Activated CD8-positive, alpha-beta memory T cell treated with anti-CD3 and anti-CD28 coated beads, Interleukin-2, amount 10 ng/mL, durations not matched to agents 7 days and 5 days (primary cell): Measurements from ENCODE around the gene C1QTNF12. TPM values are rescaled to one million over a fixed set of nuclear protein-coding genes. Genes with fewer than 3 reads are reported as not detected.

Experiments used
- ATAC-seq: fragments of 150-1000 bp; cut with Tn5 transposase; one replicate; pipeline ENCODE4 v1.10.0; 2021; ENCODE audit warnings: moderate library complexity
- CTCF ChIA-PET: fragments of 350-600 bp; sonication (Branson Sonifier 250); formaldehyde crosslinking; loops from one replicate; lab custom pipeline; 2021; ENCODE audit warnings: antibody characterized with exemption; lab: Charles Lee
- DNase-seq: peaks from one replicate; pipeline ENCODE4 v3.0.0-alpha.2; 2020
- H3K27ac Mint-ChIP-seq: one replicate; pipeline ENCODE4 v1.8.0; 2021; ENCODE audit warnings: mild to moderate bottlenecking, mixed read lengths
- H3K27me3 Mint-ChIP-seq: one replicate; pipeline ENCODE4 v1.8.0; 2021; ENCODE audit warnings: mixed read lengths
- H3K36me3 Mint-ChIP-seq: one replicate; pipeline ENCODE4 v1.8.0; 2021; ENCODE audit warnings: mild to moderate bottlenecking, mixed read lengths
- H3K4me1 Mint-ChIP-seq: one replicate; pipeline ENCODE4 v1.8.0; 2021; ENCODE audit warnings: mixed read lengths
- H3K4me3 Mint-ChIP-seq: one replicate; pipeline ENCODE4 v1.8.0; 2021; ENCODE audit warnings: mild to moderate bottlenecking, moderate library complexity, mixed read lengths
- H3K9me3 Mint-ChIP-seq: one replicate; pipeline ENCODE4 v1.8.0; 2022; ENCODE audit warnings: low read depth, mixed read lengths
- total RNA-seq, 2 experiments: library from RNA; stranded (reverse); gene quantifications; one replicate each; pipeline ENCODE4 v1.2.3, GENCODE V29; 2021

The C1QTNF12 gene
- total RNA-seq, 2 experiments from 2014 or later: 2.0 to 2.6 TPM

DNA sequence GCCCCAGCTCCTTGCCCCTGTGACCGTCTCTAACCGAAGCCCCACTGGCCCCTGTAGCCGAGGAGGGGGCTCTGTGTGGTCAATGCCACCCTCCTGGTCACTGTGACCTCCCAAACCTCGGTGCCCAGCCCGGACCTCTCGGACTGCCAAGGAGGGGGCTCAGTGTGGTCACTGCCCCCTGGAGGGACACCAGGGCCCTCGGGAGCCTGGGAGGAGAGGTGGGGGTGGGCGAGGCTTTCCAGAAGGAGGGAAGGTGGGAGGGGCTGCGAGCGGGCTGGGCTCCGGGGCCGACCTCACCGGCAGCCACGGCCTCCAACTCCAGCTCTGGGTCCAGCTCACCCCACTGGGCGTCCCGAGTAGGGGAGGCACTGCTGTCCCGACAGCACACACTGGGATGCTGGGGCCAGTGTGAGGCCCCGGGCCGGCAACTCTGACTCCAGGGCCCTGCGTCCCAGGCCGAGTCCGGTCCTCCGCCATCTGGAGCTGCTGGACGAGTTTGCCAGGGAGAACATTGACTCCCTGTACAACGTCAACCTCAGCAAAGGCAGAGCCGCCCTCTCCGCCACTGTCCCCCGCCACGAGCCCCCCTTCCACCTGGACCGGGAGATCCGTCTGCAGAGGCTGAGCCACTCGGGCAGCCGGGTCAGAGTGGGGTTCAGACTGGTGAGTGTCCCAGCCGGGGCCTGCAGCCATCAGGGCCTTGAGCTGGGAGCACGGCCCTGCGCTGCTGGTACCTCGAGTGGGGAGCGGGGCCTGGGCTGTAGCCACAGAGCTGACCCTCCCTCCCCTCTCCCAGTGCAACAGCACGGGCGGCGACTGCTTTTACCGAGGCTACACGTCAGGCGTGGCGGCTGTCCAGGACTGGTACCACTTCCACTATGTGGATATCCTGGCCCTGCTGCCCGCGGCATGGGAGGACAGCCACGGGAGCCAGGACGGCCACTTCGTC lies 40.1 kb upstream of the C1QTNF12 start:
- CTCF ChIA-PET: interaction anchor here (0.9 kb wide), 1 partner anchor 164 kb away, joined by 3 read pairs; no protein-coding TSS in a partner anchor
- DNase-seq: no peak
- ATAC-seq: no peak
- no peaks in the 10 kb centered on the region for H3K27me3 Mint-ChIP-seq
- no peaks in the 10 kb centered on the region for H3K4me1 Mint-ChIP-seq
- H3K36me3 Mint-ChIP-seq: no peaks in the 10 kb centered on the region
- no peak overlapping the region for H3K27ac Mint-ChIP-seq
- H3K9me3 Mint-ChIP-seq: no peaks in the 10 kb centered on the region
- H3K4me3 Mint-ChIP-seq: no peak overlapping the region

DNA sequence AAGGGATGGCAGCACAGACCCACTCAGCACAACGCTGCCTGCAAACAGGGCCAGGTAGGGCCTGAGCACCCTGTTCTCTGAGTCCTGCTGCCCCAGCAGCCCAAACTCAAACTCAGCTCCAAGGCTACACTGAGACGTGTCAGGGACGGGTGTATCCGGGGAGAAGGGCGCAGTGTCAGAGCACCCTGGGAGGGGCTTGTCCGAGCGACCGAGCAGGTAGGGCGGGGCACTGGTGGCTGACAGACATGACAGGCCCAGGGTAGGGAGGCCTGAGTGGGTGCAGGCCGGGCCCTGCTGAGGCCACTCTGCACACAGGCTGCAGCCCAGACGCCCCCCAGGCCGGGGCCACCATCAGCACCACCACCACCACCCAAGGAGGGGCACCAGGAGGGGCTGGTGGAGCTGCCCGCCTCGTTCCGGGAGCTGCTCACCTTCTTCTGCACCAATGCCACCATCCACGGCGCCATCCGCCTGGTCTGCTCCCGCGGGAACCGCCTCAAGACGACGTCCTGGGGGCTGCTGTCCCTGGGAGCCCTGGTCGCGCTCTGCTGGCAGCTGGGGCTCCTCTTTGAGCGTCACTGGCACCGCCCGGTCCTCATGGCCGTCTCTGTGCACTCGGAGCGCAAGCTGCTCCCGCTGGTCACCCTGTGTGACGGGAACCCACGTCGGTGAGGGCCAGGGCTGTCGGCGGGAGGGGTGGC lies 39.2 kb upstream of the C1QTNF12 start:
- no peaks in the 10 kb centered on the region for H3K36me3 Mint-ChIP-seq
- no peak overlapping the region for H3K4me3 Mint-ChIP-seq
- H3K27me3 Mint-ChIP-seq: no peaks in the 10 kb centered on the region
- H3K4me1 Mint-ChIP-seq: no peaks in the 10 kb centered on the region
- ATAC-seq: no peak
- CTCF ChIA-PET: interaction anchor here (0.9 kb wide), 1 partner anchor 163 kb away, joined by 3 read pairs; no protein-coding TSS in a partner anchor
- DNase-seq: no peak
- no peaks in the 10 kb centered on the region for H3K9me3 Mint-ChIP-seq
- H3K27ac Mint-ChIP-seq: no peak overlapping the region

DNA sequence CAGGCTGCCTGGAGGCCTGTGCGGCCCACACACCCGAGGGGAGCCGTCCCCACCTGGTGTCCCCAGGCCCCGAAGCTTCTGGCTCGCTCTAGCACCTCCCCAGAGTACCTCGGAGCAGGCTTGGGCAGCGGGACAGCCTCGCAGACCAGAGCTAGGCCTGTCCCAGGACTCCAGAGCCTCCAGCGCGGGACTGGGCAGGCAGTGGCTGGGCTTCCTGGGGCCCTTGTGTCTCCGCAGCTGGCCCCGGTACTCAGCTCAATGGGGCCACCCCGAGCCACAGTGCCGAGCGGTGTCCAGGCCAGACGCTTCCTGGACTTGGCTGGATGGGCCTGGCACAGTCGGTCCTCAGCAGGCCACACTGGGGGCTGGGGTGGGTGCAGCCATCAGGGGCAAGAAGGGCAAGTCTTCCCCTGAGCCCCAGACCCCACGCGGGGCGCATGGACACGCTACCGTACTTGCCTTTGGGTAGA lies 38.6 kb upstream of the C1QTNF12 start:
- no peaks in the 10 kb centered on the region for H3K9me3 Mint-ChIP-seq
- ATAC-seq (no peak), DNase-seq (no peak)
- no peaks in the 10 kb centered on the region for H3K27me3 Mint-ChIP-seq
- H3K27ac Mint-ChIP-seq: no peak overlapping the region
- H3K36me3 Mint-ChIP-seq: no peaks in the 10 kb centered on the region
- H3K4me1 Mint-ChIP-seq: no peaks in the 10 kb centered on the region
- CTCF ChIA-PET: no interaction called here
- no peak overlapping the region for H3K4me3 Mint-ChIP-seq

DNA sequence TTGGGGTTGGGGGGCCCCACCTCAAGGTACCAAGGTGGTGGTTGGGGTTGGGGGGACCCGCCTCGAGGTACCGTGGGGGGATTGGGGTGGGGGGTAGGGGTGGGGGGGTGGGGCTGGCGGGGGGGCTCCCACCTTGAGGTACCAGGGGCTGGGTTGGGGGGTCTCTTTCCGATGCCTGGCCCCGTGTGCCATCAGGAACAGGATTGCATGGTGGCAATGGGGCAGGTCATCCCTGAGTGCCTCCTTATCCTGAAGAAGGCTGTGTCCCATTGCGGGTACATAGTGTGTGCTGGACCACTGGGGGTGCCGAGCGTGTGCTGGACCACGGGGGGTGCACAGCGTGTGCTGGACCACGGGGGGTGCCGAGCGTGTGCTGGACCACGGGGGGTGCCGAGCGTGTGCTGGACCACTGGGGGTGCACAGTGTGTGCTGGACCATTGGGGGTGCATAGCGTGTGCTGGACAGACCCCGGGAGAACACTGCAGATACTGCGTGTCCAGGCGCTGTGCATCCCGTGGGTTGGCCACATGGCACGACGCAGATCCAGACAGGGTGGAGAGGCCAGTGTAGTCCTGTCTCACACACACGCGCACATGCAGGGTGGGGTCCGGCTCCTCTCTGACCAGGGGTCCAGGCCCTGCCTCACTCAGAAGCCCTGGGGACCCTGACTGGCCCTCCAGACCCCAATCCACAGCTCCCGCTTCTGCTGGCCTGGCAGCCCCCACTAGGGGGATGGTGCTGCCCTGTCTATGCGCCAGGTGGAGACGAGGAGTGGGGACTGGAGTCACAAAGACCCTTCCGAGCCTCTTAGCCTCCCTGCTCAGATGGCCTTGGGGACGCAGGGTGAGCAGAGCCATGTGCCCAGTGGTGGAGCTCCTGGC lies 37.9 kb upstream of the C1QTNF12 start:
- DNase-seq (no peak), ATAC-seq (no peak)
- no peaks in the 10 kb centered on the region for H3K9me3 Mint-ChIP-seq
- no peak overlapping the region for H3K27ac Mint-ChIP-seq
- no peaks in the 10 kb centered on the region for H3K36me3 Mint-ChIP-seq
- H3K4me3 Mint-ChIP-seq: no peak overlapping the region
- CTCF ChIA-PET: no interaction called here
- no peaks in the 10 kb centered on the region for H3K4me1 Mint-ChIP-seq
- H3K27me3 Mint-ChIP-seq: no peaks in the 10 kb centered on the region

DNA sequence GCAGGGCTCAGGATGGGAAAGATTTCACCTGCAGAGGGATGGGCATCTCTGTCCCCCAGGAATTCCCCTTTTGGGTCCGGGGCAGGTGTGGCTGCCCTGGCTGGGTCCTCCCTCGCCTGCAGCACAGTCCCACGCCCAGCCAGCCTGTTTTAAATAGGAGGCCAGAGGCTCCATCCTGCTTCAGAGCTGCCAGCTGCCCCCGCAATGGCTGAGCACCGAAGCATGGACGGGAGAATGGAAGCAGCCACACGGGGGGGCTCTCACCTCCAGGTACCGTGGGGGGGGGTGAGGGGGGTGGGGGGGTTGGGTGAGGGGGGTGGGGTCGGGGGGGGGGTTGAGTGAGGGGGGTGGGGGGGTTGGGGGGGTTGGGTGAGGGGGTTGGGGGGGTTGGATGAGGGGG lies 37.3 kb upstream of the C1QTNF12 start:
- DNase-seq: no peak
- Mint-ChIP-seq H3K9me3 (no peaks in the 10 kb centered on the region), H3K36me3 (no peaks in the 10 kb centered on the region), H3K27me3 (no peaks in the 10 kb centered on the region), H3K4me3 (no peak overlapping the region), H3K27ac (no peak overlapping the region), H3K4me1 (no peaks in the 10 kb centered on the region)
- CTCF ChIA-PET: no interaction called here
- ATAC-seq: no peak

- no peaks in the 10 kb centered on the region for H3K4me1 Mint-ChIP-seq
- ATAC-seq: no peak
- CTCF ChIA-PET: interaction anchor here (1.5 kb wide), 1 partner anchor 32 kb away, joined by 4 read pairs; no protein-coding TSS in a partner anchor
- H3K27ac Mint-ChIP-seq: no peak overlapping the region
- no peaks in the 10 kb centered on the region for H3K36me3 Mint-ChIP-seq
- no peak overlapping the region for H3K4me3 Mint-ChIP-seq
- no peak for DNase-seq
- no peaks in the 10 kb centered on the region for H3K9me3 Mint-ChIP-seq
- H3K27me3 Mint-ChIP-seq: no peaks in the 10 kb centered on the region
Measured at GRCh38 chr1:1282998-1283397, 36.5 kb upstream of the C1QTNF12 start.

DNA sequence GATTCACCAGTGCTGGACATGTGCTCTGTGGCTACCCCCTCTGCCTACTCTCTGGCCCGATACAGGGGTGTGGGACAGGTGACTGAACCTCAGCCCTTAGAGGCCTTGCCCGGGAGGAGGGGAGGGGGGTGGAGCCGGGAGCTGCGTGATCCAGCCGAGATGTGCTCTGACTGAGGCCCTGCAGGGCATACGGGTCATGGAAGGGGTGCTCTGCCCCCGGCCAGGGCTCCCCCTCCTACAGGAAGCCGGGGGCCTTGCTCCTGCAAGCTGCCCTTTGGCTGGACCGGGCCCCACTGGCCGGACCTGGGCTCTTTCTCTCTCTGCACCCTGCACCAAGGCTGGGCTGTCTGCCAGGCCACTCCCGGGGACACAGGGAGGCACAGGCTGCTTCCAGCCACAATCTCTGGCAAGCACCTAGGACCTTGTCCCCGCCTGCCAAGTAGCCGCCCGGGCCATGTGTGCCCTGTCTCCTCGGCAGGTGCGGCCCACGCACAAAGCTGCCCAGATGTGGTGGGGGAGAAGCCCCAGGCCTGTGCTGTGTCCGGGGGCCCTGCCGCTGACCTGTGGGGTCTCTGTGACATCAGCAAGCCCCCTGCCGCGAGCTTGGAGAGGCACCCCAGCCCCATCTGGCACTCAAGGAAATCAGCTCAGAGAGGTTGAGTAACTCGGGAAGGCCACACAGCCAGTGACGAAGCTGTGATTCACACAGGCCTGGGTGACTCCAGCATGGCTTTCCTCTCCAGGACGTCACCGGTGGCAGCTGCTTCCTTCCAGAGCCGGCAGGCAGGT lies 35.2 kb upstream of the C1QTNF12 start:
- H3K27me3 Mint-ChIP-seq: no peaks in the 10 kb centered on the region
- no peaks in the 10 kb centered on the region for H3K36me3 Mint-ChIP-seq
- ATAC-seq (no peak), DNase-seq (no peak)
- CTCF ChIA-PET: interaction anchor here (0.9 to 1.5 kb wide), 2 partner anchors 11 to 31 kb away, joined by 3 to 4 read pairs; no protein-coding TSS in a partner anchor
- H3K4me1 Mint-ChIP-seq: no peaks in the 10 kb centered on the region
- H3K4me3 Mint-ChIP-seq: no peak overlapping the region
- H3K9me3 Mint-ChIP-seq: no peaks in the 10 kb centered on the region
- H3K27ac Mint-ChIP-seq: no peak overlapping the region

DNA sequence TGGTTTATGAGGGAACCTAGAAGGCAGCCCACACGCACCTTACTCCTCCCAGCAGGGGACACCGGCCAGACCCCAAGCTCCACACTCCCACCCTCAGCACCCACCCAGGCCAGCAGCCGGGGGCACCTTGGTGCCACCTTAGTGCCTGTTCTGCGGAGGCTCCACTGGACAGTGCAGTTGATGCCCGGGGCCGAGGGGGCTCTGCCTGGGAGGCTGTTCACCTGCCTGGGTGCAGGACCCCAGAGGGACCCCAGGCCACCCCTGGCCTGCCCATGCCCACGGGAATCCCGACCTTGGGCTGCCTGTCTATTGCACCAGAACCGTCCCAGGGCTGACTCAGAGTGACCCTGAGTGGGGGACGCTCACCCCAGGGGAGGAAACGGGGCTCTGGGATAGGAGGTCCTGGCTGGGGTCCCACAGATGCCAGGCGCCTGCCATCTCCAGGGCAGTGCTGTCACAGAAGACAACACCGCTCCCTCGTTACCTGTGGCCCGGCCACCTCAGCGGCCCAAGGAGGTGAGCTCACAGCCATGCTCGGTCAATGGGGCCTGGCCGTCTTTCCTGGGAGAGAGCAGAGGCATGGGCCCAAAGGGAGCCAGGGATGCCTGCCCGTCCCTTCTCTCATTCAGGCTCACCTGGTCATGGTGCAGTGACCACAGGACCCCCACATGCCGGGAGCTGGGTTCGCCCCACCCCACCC lies 34.4 kb upstream of the C1QTNF12 start:
- H3K4me3 Mint-ChIP-seq: no peak overlapping the region
- H3K36me3 Mint-ChIP-seq: no peaks in the 10 kb centered on the region
- no peak overlapping the region for H3K27ac Mint-ChIP-seq
- no peaks in the 10 kb centered on the region for H3K4me1 Mint-ChIP-seq
- CTCF ChIA-PET: interaction anchor here (0.9 to 1.2 kb wide), 2 partner anchors 12 to 158 kb away, joined by 3 read pairs; no protein-coding TSS in a partner anchor
- no peak for DNase-seq
- no peaks in the 10 kb centered on the region for H3K9me3 Mint-ChIP-seq
- H3K27me3 Mint-ChIP-seq: no peaks in the 10 kb centered on the region
- ATAC-seq: no peak

GRCh38 chr1:1279028-1279427 lies 32.5 kb upstream of the C1QTNF12 start:
- H3K27ac Mint-ChIP-seq: no peak overlapping the region
- no peaks in the 10 kb centered on the region for H3K9me3 Mint-ChIP-seq
- no peaks in the 10 kb centered on the region for H3K36me3 Mint-ChIP-seq
- H3K4me3 Mint-ChIP-seq: no peak overlapping the region
- DNase-seq (no peak), ATAC-seq (no peak)
- peaks cover 4% of the 10 kb centered on the region for H3K4me1 Mint-ChIP-seq
- H3K27me3 Mint-ChIP-seq: no peaks in the 10 kb centered on the region
- CTCF ChIA-PET: interaction anchor here (0.9 kb wide), 1 partner anchor 157 kb away, joined by 3 read pairs; no protein-coding TSS in a partner anchor

DNA sequence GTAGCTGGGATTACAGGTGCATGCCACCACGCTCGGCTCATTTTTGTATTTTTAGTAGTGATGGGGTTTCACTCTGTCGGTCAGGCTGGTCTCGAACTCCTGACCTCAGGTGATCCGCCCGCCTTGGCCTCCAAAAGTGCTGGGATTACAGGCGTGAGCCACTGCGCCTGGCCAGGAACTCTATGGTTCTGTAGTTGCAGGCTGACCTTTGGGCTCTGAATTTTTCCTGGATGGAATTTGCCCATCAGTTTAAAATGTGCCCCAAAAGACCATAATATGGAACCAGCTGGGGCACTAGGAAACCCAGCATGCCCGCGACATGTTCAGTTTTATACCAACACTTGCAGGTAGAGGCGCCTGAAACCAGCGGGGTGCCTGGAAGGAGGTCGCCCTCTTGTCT lies 32.1 kb upstream of the C1QTNF12 start:
- no peak overlapping the region for H3K27ac Mint-ChIP-seq
- peaks cover 4% of the 10 kb centered on the region for H3K4me1 Mint-ChIP-seq
- H3K9me3 Mint-ChIP-seq: no peaks in the 10 kb centered on the region
- no peak overlapping the region for H3K4me3 Mint-ChIP-seq
- ATAC-seq (no peak), DNase-seq (no peak)
- no peaks in the 10 kb centered on the region for H3K27me3 Mint-ChIP-seq
- H3K36me3 Mint-ChIP-seq: no peaks in the 10 kb centered on the region
- CTCF ChIA-PET: interaction anchor here (1.3 kb wide), 1 partner anchor 157 kb away, joined by 4 read pairs; no protein-coding TSS in a partner anchor

GRCh38 chr1:1275836-1276235 lies 29.3 kb upstream of the C1QTNF12 start:
- CTCF ChIA-PET: interaction anchor here (1.2 to 2.3 kb wide), 2 partner anchors 124 to 153 kb away, joined by 3 to 7 read pairs; partner anchors contain the start of gene CCNL2
- Mint-ChIP-seq H3K4me3 (no peak overlapping the region), H3K27ac (no peak overlapping the region)

More at GRCh38 chr1:1275836-1276235, 29.3 kb upstream of the C1QTNF12 start:
- Mint-ChIP-seq H3K9me3 (no peaks in the 10 kb centered on the region), H3K27me3 (no peaks in the 10 kb centered on the region), H3K36me3 (peaks cover 12% of the 10 kb centered on the region), H3K4me1 (peaks cover 24% of the 10 kb centered on the region)
- DNase-seq: no peak
- no peak for ATAC-seq
